ENCODE data around the gene RPL36AL.

The RPL36AL gene

GRCh38 chr14:49617852-49618519 is 2.4 kb downstream of the RPL36AL start:
- DNase-seq, result no peak

GRCh38 chr14:49615776-49616175 is 4.7 kb downstream of the RPL36AL start:
- no peak for DNase-seq

- no peak for DNase-seq
These were observed 6.2 kb downstream of the RPL36AL start for GRCh38 chr14:49614196-49614595.

- no peak for DNase-seq
These were observed 7.8 kb downstream of the RPL36AL start for GRCh38 chr14:49612671-49613070.

- DNase-seq, result no peak
These were observed 8.2 kb downstream of the RPL36AL start for GRCh38 chr14:49612251-49612650.

- no peak for DNase-seq
These were observed 12.8 kb downstream of the RPL36AL start for GRCh38 chr14:49607583-49607982.

GRCh38 chr14:49598485-49599300 is 21.7 kb downstream of the RPL36AL start, which contains the start of gene LRR1:
TSS of gene LRR1 (plus strand) at chr14:49598940. CDS start at chr14:49599021, 81 bp downstream.
- DNase-seq, result peak; percentile 80

GRCh38 chr14:49598189-49598484 is 22.3 kb downstream of the RPL36AL start:
- DNase-seq, result no peak

GRCh38 chr14:49594347-49595091 is 25.9 kb downstream of the RPL36AL start:
- no peak for DNase-seq

- no peak for DNase-seq
These were observed 27.4 kb downstream of the RPL36AL start for GRCh38 chr14:49593016-49593415.

GRCh38 chr14:49589387-49589786 is 31.0 kb downstream of the RPL36AL start:
- DNase-seq, result no peak

GRCh38 chr14:49586673-49587460 is 33.6 kb downstream of the RPL36AL start:
- peak; percentile 63 for DNase-seq

- peak; percentile 98 for DNase-seq
These were observed 34.4 kb downstream of the RPL36AL start, which contains the start of gene RPS29 for GRCh38 chr14:49585803-49586672. TSS of gene RPS29 (minus strand) at chr14:49586380. CDS start at chr14:49586346, 34 bp downstream.

- peak; percentile 35 for DNase-seq
These were observed 35.3 kb downstream of the RPL36AL start for GRCh38 chr14:49584981-49585640.

- DNase-seq, result no peak
These were observed 36.4 kb downstream of the RPL36AL start for GRCh38 chr14:49584058-49584457.

GRCh38 chr14:49583629-49584028 is 36.8 kb downstream of the RPL36AL start:
- DNase-seq, result no peak

GRCh38 chr14:49582113-49582977 is 38.1 kb downstream of the RPL36AL start:
- no peak for DNase-seq

- no peak for DNase-seq
These were observed 39.0 kb downstream of the RPL36AL start for GRCh38 chr14:49581209-49582112.

GRCh38 chr14:49579841-49580240 is 40.6 kb downstream of the RPL36AL start:
- no peak for DNase-seq

All from stimulated activated CD4-positive, alpha-beta T cell treated with anti-CD3 and anti-CD28 coated beads, Interleukin-1b, Interleukin-23, amount 100 ng/mL, for 48 hours (primary cell).